Activated T-cell treated with anti-CD3 and anti-CD28 coated beads for 4 hours (primary cell): ENCODE measurements around the gene TARDBP.
"Not testable (repeated sequence)": the region's sequence is repeated elsewhere in the genome, so short reads cannot be mapped to it uniquely, and the experiment has no call there.

Experiments
- DNase-seq: peaks from one replicate; pipeline ENCODE4 v3.0.0-alpha.2; 2020

The TARDBP gene

DNA sequence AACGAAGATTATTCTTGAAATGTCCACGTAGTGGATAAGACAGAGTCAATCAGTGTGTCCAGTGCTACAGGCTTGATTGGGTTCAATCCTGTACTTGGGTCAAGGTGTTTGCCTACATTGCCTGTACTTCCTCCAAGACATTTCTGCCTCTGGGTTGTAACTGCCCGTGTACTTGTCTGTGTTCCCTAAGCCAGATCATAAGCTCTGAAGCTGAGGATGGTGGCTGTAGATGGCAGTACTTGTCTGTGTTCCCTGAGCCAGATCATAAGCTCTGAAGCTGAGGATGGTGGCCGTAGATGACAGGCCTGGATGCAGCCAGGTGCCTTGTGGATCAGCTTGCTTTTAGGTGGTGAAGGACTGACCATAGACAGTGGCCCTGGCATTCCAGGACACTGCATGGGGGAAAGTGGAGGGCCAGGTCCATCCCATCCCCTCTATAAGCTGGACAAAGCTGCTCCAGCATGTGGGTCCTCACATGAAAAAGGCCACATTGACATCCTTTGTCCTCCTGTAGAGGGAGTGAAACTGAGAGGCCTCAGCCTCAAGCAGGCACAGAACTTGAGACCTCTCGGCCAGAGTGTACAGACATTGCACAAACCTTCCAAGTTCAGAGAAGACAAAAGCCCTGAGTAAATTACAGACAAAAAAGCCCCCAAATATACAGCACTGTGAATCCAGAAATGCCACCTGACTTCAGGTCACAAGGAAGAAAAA lies 49.4 kb downstream of the TARDBP start:
- DNase-seq, result no peak

GRCh38 chr1:11062965-11063401 lies 50.5 kb downstream of the TARDBP start:
- no peak for DNase-seq

- DNase-seq, result not testable (repeated sequence)
These were observed 51.6 kb downstream of the TARDBP start for GRCh38 chr1:11063937-11064537.

- no peak for DNase-seq
These were observed 52.5 kb downstream of the TARDBP start for GRCh38 chr1:11064942-11065341.

GRCh38 chr1:11065796-11066195 lies 53.3 kb downstream of the TARDBP start:
- DNase-seq, result no peak

DNA sequence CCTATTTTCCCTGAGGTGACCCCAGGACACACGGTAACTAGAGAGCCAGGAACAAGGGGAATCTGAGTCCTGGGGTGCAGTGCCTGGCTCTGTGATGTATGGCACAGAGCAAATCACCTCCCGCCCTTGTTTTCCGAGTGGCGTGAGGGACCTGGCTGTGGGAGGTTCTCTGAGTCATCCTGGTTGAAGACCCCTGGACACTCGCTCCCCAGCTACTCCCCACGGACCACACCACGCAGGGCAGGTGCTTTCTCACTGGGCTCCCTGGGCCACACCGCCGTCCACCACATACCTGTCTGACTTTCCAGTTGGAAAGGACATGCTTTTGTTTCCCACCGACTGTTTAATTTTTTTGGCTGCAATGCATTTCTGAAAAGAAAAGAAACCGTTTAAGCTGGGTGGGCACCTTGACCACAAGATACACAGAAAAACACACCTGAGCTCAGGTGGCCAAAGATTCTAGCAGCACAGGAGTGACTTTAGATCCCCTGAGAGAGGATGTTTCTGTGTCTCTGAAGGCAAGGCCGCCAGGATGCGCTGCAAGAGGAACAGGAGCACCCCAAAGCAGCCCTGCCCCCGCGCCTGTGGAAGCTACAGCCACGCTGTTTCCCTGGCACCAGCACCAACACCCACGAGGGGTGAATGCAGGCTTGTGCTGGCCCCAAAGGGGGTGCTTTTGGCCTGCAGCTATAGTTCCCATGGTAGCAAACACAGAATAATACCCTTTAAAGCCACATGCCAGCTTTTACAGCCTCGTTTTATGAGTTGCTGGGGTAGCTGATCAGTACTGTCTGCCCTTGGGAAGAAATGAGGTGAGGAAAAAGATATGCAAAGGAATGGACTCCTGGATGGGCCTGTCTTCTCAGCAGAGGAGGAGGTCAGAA lies 55.5 kb downstream of the TARDBP start:
- no peak for DNase-seq

- no peak for DNase-seq
These were observed 56.4 kb downstream of the TARDBP start for GRCh38 chr1:11068600-11069473.

DNA sequence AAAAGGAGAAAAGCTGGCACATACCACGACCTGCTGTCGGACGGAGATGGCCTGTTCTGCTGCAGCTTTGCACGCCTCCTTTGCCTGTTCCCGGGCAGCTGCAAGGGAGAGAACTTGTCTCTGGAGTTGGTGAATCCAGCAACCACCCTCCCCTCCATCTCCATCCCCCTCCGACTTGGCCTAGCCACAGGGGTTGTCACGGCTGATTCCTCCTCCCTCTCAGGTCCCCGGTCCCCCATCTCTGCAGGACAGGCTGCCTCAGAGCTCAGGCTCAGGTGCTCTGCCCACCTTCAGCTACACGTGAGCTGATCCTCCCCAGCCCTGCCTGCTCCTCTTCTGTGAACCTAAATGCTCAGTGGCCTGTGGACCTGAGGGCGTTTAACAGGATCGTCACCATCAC lies 58.4 kb downstream of the TARDBP start:
- DNase-seq, result no peak

DNA sequence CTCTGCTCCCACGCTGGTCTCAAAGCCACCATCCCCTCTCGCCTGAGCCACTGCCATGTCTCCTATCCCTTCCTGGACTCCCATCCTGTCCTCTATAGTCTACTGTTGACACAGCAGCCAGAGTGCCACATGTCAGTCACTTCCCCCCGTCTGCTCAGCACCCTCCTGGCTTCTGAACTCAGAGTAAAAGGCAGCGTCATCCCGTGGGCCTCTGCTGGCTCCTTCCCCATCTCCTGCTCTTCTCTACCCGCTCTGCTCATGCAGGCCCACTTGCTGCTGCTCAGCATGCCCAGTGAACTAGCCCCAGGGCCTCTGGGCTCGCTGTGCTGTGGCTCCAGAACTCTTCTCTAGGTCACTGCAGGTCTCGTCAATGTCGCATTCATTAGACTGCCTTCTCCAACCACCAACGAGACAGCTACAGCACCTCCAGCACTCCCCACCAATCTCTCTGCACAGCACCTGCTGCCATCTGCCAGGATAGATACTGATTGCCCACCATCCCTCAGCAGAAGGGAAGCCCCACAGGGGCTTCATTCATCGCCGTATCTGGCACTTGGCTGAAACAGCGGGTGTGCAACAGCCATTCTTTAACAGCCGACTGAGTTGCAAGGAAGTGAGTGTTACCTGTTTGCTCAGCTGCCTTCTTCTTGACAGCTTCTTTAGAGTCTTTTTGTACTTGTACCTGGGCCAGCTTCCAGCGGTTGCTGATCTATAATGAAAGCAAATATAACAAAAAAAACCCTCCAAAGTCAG lies 59.2 kb downstream of the TARDBP start:
- no peak for DNase-seq

- DNase-seq, result no peak
These were observed 59.9 kb downstream of the TARDBP start for GRCh38 chr1:11072216-11072917.

- not testable (repeated sequence) for DNase-seq
These were observed 60.9 kb downstream of the TARDBP start for GRCh38 chr1:11073398-11073797.
